Left lung (tissue), 10 donors: ENCODE data around the gene KDM7A. TPM values are rescaled to one million over a fixed set of nuclear protein-coding genes. Genes with fewer than 3 reads are reported as not detected.

Experiments used
- ATAC-seq: fragments of 200-7000 bp; cut with Tn5 transposase; one replicate; pipeline ENCODE4 v1.9.1; 2020; ENCODE audit warnings: moderate library complexity
- DNase-seq, 4 donors: peaks; one replicate each; pipeline ENCODE4 v3.0.0-alpha.2; 2013 to 2020
- H3K27ac ChIP-seq, 2 donors: fragments of 200-600 bp; sonication (generic) in 1 of 2; one replicate each; pipeline versions ENCODE4 v1.5.0 to v1.8.0; 2020 to 2021
- H3K27me3 ChIP-seq, 2 donors: fragments of 200-600 bp; sonication (generic) in 1 of 2; one replicate each; pipeline versions ENCODE4 v1.5.0 to v1.8.0; 2020 to 2021
- H3K36me3 ChIP-seq, 2 donors: fragments of 200-600 bp; sonication (generic) in 1 of 2; one replicate each; pipeline versions ENCODE4 v1.5.0 to v1.8.0; 2020 to 2021
- H3K4me1 ChIP-seq, 2 donors: fragments of 200-600 bp; one replicate each; pipeline ENCODE4 v1.8.0; 2021
- H3K4me3 ChIP-seq, 2 donors: fragments of 200-600 bp; sonication (generic) in 1 of 2; one replicate each; pipeline versions ENCODE4 v1.5.0 to v1.8.0; 2020 to 2021; ENCODE audit warnings: mild to moderate bottlenecking in 1 of 2
- H3K9me3 ChIP-seq, 2 donors: fragments of 200-600 bp; sonication (generic) in 1 of 2; one replicate each; pipeline versions ENCODE4 v1.5.0 to v1.8.0; 2020 to 2021
- intact Hi-C, 2 donors: fragments of 100-400 bp; cut with DNase I; formaldehyde crosslinking; loops; one replicate each; pipeline versions ENCODE4 v1.11.2 to v1.14.2; 2022
- polyA plus RNA-seq, 6 donors: library from polyadenylated mRNA; unstranded; fragments of 120-200 nt; gene quantifications; one replicate each; pipeline ENCODE4 v1.2.1, GENCODE V29; 2013; ENCODE audit not compliant: insufficient read length in 6 of 6
- total RNA-seq, 2 donors: library from RNA; stranded (reverse); fragmentation: NEBNext Ultra II Directional; extraction: Animal tissue kit (Norgen Biotek cat#: 25700); gene quantifications; one replicate each; pipeline ENCODE4 v1.2.1, GENCODE V29; 2021
- TF ChIP-seq, protein P1 (sequence below), 2 donors: fragments of 200-600 bp; sonication (generic) in 1 of 2; IDR thresholded peaks; one replicate each; pipeline versions ENCODE4 v1.5.0 to v1.8.0; 2021; ENCODE audit warnings: antibody characterized with exemption in 2 of 2
- donor health status: DM: no; HTN: yes; CAD: no.
- donor health status: DM: no; HTN: no; CAD: no.

Gene KDM7A
- total and polyA plus RNA-seq, 8 donors, result 13.2 to 20.1 (median 15.5) TPM

DNA sequence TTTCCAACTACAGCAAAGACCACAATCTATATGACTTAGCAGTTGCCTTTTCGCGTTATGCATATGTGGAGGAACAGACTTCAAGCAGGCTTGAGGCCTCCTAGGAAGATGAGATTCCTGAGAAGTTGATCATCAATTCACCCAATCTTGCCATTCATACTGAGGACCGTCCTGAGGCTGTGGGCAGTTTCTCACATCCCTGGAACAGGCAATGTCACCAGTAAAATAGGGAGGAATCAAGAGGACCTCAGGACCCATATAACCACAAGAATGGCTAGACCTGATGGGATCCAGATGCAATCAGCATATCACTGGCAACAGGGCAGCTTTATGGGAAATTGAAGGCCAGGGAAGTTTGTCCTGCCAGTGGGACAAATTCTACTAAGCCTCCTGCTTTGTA, 17.3 kb downstream of the KDM7A start:
- no peak overlapping the region for H3K27ac ChIP-seq
- no peak overlapping the region for H3K4me3 ChIP-seq
- no peak for ATAC-seq
- DNase-seq, result no peak
- no peaks in the 10 kb centered on the region for H3K9me3 ChIP-seq
- no peaks in the 10 kb centered on the region for H3K27me3 ChIP-seq
- no peaks in the 10 kb centered on the region for H3K36me3 ChIP-seq
- intact Hi-C loops, result no loop called here
- TF ChIP-seq, protein P1, sequence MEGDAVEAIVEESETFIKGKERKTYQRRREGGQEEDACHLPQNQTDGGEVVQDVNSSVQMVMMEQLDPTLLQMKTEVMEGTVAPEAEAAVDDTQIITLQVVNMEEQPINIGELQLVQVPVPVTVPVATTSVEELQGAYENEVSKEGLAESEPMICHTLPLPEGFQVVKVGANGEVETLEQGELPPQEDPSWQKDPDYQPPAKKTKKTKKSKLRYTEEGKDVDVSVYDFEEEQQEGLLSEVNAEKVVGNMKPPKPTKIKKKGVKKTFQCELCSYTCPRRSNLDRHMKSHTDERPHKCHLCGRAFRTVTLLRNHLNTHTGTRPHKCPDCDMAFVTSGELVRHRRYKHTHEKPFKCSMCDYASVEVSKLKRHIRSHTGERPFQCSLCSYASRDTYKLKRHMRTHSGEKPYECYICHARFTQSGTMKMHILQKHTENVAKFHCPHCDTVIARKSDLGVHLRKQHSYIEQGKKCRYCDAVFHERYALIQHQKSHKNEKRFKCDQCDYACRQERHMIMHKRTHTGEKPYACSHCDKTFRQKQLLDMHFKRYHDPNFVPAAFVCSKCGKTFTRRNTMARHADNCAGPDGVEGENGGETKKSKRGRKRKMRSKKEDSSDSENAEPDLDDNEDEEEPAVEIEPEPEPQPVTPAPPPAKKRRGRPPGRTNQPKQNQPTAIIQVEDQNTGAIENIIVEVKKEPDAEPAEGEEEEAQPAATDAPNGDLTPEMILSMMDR (IDR thresholded peaks at IDR 0.05), result no peak
- peaks cover 0 to 39% of the 10 kb centered on the region in 2 donors for H3K4me1 ChIP-seq

DNA sequence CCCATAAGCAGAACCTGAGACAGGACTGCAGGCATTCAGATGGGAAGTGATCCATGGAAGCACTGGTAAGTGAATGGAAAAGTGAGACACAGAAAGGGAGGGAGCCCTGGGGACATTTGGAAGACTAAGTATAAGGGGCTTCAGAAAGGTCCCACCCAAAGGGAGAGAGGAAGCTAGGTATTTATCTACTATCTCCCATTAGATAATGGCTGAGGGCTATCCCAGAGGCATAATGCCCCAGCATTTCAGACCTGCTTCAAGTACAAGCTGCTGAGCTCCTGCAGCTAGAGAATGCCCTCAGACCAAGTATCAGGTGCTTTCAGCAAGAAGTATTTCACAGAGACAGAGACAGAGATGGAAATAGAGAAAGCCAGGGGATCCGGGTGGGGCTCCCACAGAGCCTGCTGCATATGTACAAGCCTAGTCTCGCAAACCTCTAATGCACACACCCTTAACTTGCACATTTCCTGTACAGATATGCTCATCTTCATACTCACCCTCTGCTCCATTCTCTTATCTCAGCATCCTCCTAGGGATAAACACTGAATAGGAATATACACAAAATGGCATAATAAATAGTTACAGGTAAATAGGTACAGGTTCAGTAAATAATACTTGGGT, 20.2 kb downstream of the KDM7A start:
- DNase-seq (no peak), ATAC-seq (no peak)
- no peaks in the 10 kb centered on the region for H3K27me3 ChIP-seq
- no peak overlapping the region for H3K27ac ChIP-seq
- intact Hi-C loops, result no loop called here
- TF ChIP-seq, protein P1 (IDR thresholded peaks at IDR 0.05), result no peak
- H3K4me1 ChIP-seq, result peaks cover 0 to 22% of the 10 kb centered on the region in 2 donors
- H3K36me3 ChIP-seq, result no peaks in the 10 kb centered on the region
- H3K4me3 ChIP-seq, result no peak overlapping the region
- no peaks in the 10 kb centered on the region for H3K9me3 ChIP-seq

DNA sequence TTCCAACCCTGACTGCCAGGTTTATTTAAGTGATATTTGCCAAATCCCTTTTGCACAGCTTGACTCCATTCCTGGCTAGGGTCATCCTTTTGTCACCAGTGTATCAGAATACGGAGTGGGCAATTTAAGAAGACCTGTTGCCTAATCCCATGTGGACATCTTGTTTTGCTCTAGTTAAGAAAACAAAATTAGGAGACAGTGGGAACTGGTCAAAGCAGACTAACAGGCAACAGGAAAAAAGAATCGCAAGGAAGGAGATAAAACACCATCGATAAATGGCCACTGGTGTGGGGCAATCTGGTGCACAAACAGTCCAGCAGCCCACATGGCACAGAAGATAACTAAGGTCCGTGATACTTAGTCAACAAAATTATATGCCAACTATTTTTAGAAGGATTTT, 21.4 kb downstream of the KDM7A start:
- Histone ChIP-seq H3K27ac (no peak overlapping the region), H3K27me3 (no peaks in the 10 kb centered on the region), H3K4me3 (no peak overlapping the region), H3K36me3 (no peaks in the 10 kb centered on the region), H3K4me1 (peaks cover 0 to 10% of the 10 kb centered on the region in 2 donors), H3K9me3 (no peaks in the 10 kb centered on the region)
- TF ChIP-seq, protein P1 (IDR thresholded peaks at IDR 0.05), result no peak
- ATAC-seq, result no peak
- DNase-seq, result no peak
- intact Hi-C loops, result no loop called here

DNA sequence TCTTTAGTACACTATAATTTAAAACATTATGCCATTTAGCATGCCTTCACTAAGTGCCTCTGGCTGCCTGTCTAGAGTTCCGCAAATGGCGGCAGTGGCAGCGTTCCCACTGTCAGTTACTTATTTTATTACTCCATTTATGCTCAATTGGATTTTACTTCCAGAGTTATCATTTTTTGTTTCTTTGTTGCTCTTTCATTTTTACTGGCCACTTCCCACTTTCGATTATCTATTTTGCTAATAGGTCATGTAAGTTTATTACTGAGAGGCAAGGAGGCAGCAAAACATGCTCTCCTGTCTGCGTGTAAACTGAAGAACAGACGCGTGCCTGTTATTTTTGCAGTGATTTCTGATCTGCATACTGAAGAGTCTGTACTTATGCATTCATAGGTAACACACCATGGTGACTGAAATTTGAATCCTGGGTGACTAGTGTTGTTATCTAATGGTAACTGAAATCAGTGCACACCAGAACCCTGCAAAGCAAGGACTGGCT, 23.1 kb downstream of the KDM7A start:
- ATAC-seq (no peak), DNase-seq (no peak)
- peaks cover 0 to 8% of the 10 kb centered on the region in 2 donors for H3K4me1 ChIP-seq
- TF ChIP-seq, protein P1 (IDR thresholded peaks at IDR 0.05), result no peak
- H3K9me3 ChIP-seq, result no peaks in the 10 kb centered on the region
- intact Hi-C loops, result no loop called here
- no peak overlapping the region for H3K27ac ChIP-seq
- H3K36me3 ChIP-seq, result no peaks in the 10 kb centered on the region
- no peak overlapping the region for H3K4me3 ChIP-seq
- no peaks in the 10 kb centered on the region for H3K27me3 ChIP-seq

DNA sequence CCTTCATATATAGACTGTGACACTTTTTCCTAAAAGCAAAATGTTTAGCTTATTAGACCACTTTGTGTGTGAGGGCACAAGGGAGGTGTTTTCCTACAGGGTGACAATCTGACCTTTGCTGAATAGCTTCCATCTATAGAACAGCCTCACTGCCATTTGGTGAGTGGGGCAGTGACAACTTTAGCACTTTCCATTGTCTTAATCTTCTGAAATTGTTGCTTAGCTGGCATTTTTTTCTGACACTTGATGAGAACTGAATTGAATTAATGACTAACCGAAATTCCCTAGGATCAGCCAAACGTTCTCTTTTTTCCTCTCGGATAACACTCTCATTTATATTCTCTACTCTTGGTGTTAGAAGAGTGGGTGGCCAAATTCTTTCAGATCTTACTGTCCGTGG, 30.2 kb downstream of the KDM7A start:
- Histone ChIP-seq H3K27ac (no peak overlapping the region), H3K4me1 (no peaks in the 10 kb centered on the region), H3K36me3 (peaks cover 0 to 5% of the 10 kb centered on the region in 2 donors), H3K9me3 (peaks cover 0 to 2% of the 10 kb centered on the region in 2 donors), H3K4me3 (no peak overlapping the region), H3K27me3 (no peaks in the 10 kb centered on the region)
- ATAC-seq (no peak), DNase-seq (no peak)
- TF ChIP-seq, protein P1 (IDR thresholded peaks at IDR 0.05), result no peak
- intact Hi-C loops, result no loop called here
